Spleen (tissue), 7 donors: Measurements from ENCODE around the gene NHSL1.

Source experiments
- POLR2A ChIP-seq, 3 donors: fragments of 450-650 bp; IDR thresholded peaks; one replicate each; pipeline ENCODE4 v1.5.1; 2017; ENCODE audit warnings: antibody characterized with exemption in 3 of 3, mild to moderate bottlenecking in 1 of 3
- POLR2AphosphoS5 ChIP-seq, 3 donors: sonication (generic); formaldehyde crosslinking; IDR thresholded peaks; one replicate each; pipeline ENCODE4 v1.5.1; 2017; ENCODE audit warnings: antibody characterized with exemption in 3 of 3
- TF ChIP-seq, protein P1 (sequence below), 11 experiments: fragments of 200-600 bp in 7 of 11; fragments of 450-650 bp in 4 of 11; sonication (generic) in 4 of 11; IDR thresholded peaks in 8 of 11; conservative IDR thresholded peaks in 3 of 11; 1 replicate in 7 of 11; 2 replicates in 4 of 11; pipeline versions ENCODE4 v1.4.0 to v1.8.0; 2016 to 2021; ENCODE audit warnings: antibody characterized with exemption in 11 of 11, inconsistent platforms in 4 of 11, mild to moderate bottlenecking in 1 of 11
- donor health status: DM: no; HTN: no; CAD: no; lungs with moderate emphysema.
- donor health status: DM: no; HTN: no; CAD: no.
- donor health status: DM: no; HTN: no; CAD: no.

DNA sequence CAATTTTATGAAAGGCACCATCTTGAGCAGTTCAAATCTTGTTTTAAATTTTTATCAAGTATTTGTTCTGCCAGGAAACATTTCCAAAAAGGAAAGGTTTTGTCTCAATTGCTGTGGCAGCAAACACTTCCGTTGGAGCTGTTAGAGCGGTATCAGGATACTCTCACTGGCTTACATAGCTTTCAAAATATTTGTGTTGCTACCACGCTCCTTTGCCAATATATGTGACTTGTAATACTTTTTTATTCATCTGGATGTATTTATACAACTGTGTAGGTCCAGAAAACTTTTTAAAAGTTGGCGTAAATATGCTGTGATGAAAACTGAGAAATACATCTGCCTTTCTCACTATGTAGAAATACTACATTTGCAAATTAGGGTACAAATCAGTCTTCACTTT lies 37.8 kb upstream of the NHSL1 start:
- TF ChIP-seq, protein P1, sequence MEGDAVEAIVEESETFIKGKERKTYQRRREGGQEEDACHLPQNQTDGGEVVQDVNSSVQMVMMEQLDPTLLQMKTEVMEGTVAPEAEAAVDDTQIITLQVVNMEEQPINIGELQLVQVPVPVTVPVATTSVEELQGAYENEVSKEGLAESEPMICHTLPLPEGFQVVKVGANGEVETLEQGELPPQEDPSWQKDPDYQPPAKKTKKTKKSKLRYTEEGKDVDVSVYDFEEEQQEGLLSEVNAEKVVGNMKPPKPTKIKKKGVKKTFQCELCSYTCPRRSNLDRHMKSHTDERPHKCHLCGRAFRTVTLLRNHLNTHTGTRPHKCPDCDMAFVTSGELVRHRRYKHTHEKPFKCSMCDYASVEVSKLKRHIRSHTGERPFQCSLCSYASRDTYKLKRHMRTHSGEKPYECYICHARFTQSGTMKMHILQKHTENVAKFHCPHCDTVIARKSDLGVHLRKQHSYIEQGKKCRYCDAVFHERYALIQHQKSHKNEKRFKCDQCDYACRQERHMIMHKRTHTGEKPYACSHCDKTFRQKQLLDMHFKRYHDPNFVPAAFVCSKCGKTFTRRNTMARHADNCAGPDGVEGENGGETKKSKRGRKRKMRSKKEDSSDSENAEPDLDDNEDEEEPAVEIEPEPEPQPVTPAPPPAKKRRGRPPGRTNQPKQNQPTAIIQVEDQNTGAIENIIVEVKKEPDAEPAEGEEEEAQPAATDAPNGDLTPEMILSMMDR (IDR thresholded peaks at IDR 0.05 in 8 of 11, conservative IDR thresholded peaks at IDR 0.05 in 3 of 11), result no peak
- no peak for TF ChIP-seq POLR2A (IDR thresholded peaks at IDR 0.05)
- TF ChIP-seq POLR2AphosphoS5 (IDR thresholded peaks at IDR 0.05), result no peak
